ENCODE measurements around the gene PGM5.
"Not testable (repeated sequence)": the region's sequence is repeated elsewhere in the genome, so short reads cannot be mapped to it uniquely, and the experiment has no call there.

- TF ChIP-seq, protein P1, sequence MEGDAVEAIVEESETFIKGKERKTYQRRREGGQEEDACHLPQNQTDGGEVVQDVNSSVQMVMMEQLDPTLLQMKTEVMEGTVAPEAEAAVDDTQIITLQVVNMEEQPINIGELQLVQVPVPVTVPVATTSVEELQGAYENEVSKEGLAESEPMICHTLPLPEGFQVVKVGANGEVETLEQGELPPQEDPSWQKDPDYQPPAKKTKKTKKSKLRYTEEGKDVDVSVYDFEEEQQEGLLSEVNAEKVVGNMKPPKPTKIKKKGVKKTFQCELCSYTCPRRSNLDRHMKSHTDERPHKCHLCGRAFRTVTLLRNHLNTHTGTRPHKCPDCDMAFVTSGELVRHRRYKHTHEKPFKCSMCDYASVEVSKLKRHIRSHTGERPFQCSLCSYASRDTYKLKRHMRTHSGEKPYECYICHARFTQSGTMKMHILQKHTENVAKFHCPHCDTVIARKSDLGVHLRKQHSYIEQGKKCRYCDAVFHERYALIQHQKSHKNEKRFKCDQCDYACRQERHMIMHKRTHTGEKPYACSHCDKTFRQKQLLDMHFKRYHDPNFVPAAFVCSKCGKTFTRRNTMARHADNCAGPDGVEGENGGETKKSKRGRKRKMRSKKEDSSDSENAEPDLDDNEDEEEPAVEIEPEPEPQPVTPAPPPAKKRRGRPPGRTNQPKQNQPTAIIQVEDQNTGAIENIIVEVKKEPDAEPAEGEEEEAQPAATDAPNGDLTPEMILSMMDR (IDR thresholded peaks at IDR 0.05; ENCODE audit: low read length), result not testable (repeated sequence)
- TF ChIP-seq EZH2 (IDR thresholded peaks at IDR 0.05; ENCODE audit: borderline replicate concordance, low read length), result not testable (repeated sequence)
Measured at GRCh38 chr9:68355993-68356379, 425 bp upstream of the PGM5 start.
